MG63 (cell line): ENCODE measurements around the gene TENM4. TPM values are rescaled to one million over a fixed set of nuclear protein-coding genes. Genes with fewer than 3 reads are reported as not detected.

Experiments used
- DNase-seq: peaks from one replicate; pipeline ENCODE4 v3.0.0-alpha.2; 2020
- H3K27me3 ChIP-seq: fragments of 250-450 bp; sonication (Bioruptor Pico); 2 replicates; pipeline ENCODE4 v1.5.1; 2020; ENCODE audit warnings: mild to moderate bottlenecking, moderate library complexity
- H3K36me3 ChIP-seq: fragments of 250-450 bp; sonication (Bioruptor Pico); 2 replicates; pipeline ENCODE4 v1.5.1; 2020; ENCODE audit warnings: mild to moderate bottlenecking, moderate library complexity
- H3K4me3 ChIP-seq: fragments of 250-450 bp; sonication (Bioruptor Pico); 2 replicates; pipeline ENCODE4 v1.5.1; 2020; ENCODE audit warnings: mild to moderate bottlenecking, moderate library complexity
- H3K9me3 ChIP-seq: fragments of 250-450 bp; sonication (Bioruptor Pico); 2 replicates; pipeline ENCODE4 v1.5.1; 2020; ENCODE audit warnings: mild to moderate bottlenecking, moderate library complexity
- total RNA-seq: library from RNA; depleted of rRNA; stranded (reverse); fragments of >200 nt; shearing (Covaris generic); gene quantifications from 2 replicates; pipeline ENCODE4 v1.2.3, GENCODE V29; 2014; ENCODE audit warnings: low replicate concordance

TENM4 gene
- total RNA-seq, 1 experiment from 2014 or later: not detected

DNA sequence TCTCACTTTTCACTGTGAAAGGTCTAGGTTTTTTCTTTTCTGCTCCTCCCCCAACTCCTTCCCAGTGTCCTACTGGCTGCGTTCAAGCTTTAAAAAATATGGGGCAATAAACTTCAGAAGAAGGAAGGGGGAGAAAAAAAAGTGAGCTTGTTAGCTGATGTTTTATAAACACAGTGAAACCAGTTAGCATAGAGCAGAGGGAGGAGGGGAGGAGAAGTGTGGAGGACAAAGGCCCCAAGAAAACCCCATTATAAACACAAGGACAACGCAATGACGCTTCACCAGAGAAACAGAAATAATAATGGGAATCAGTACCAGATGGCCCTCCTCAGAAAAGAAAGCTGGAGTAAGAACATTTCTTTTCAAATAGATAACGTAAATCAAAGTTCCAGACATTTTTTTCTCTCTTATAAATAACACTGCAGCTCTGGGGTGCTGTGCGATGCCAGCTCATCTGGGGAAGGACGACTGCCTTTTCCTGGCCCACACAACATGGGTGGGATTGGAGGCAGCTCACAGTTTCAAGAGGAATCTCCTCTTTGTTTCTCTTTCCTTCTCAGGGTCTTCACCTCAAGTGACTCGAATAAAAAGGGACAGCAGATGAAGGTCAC, 630.8 kb downstream of the TENM4 start:
- Histone ChIP-seq H3K27me3 (no peaks in the 10 kb centered on the region), H3K4me3 (no peak overlapping the region), H3K9me3 (no peaks in the 10 kb centered on the region), H3K36me3 (no peaks in the 10 kb centered on the region)
- DNase-seq: no peak

DNA sequence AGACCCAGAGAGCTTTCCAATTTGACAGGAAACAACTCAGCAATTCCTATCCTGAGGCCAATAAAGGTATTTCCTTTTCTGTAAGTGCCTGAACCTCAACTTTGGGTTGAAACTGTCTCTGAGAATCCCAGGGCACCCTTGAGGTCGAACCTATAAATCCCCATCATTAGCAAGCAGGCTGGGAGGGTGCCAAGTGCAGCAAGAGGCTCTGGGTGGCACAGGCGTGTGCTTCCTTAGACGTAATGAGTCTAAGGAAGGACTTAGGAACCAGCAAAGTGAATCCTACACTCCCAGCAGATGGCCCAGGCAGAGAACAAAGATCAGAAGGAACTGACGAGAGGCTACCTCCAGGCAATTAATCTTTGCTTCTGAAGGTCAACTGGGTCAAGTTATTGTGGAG, 631.9 kb downstream of the TENM4 start:
- DNase-seq: no peak
- H3K4me3 ChIP-seq: no peak overlapping the region
- no peaks in the 10 kb centered on the region for H3K36me3 ChIP-seq
- H3K9me3 ChIP-seq: no peaks in the 10 kb centered on the region
- no peaks in the 10 kb centered on the region for H3K27me3 ChIP-seq

DNA sequence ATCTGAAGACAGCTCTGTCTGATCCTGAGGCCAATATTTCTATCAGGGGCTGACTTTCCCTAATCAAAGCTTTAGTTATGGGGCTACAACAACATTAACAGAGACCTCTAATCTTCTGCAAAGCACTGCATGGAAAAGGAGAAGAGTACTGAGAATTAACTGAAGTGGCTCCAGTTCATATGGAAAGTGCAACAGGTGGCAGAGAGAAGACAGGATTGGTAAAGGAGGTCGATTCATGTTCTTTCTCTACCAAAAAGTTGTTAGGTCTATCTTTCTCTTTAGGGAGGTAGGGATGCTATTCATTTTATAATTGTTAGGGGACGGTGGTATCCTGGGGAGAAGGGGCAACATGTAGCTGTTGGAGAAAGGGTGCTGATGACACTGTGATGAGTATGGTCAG, 633.5 kb downstream of the TENM4 start:
- Histone ChIP-seq H3K27me3 (no peaks in the 10 kb centered on the region), H3K4me3 (no peak overlapping the region), H3K9me3 (no peaks in the 10 kb centered on the region), H3K36me3 (no peaks in the 10 kb centered on the region)
- no peak for DNase-seq

DNA sequence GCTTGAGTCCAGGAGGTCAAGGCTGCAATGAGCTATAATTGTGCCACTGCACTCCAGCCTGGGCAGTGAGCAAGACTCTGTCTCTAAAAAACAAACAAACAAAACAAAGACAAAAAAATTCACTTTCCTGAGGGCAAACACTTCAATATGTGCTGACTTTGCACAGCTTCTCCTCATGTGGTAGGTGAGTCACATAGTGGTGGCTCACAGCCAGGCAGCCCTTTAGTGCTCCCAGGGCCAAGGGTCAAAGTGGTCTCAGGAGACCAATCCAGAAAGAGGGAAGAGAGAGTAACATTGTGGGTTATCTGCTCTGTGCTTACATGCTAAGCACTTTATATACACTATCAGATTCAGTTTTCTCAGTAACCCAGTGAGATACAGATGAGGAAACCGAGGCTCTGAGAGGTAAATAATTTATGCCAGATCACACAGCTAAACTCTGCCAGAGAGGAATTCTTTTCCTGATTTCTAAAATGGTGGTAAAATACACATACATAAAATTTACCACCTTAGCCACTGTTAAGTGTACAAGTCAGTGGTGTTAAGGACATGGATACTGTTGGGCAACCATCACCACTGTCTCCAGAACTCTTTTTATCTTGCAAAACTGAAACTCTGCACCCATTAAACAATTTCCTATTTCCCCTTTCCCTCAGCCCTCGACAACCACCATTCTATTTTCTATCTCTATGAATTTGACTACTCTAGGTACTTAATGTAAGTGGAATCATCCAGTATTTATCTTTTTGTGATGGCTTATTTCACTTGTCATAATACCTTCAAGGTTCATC, 634.4 kb downstream of the TENM4 start:
- Histone ChIP-seq H3K36me3 (no peaks in the 10 kb centered on the region), H3K27me3 (no peaks in the 10 kb centered on the region), H3K4me3 (no peak overlapping the region), H3K9me3 (no peaks in the 10 kb centered on the region)
- DNase-seq: no peak

DNA sequence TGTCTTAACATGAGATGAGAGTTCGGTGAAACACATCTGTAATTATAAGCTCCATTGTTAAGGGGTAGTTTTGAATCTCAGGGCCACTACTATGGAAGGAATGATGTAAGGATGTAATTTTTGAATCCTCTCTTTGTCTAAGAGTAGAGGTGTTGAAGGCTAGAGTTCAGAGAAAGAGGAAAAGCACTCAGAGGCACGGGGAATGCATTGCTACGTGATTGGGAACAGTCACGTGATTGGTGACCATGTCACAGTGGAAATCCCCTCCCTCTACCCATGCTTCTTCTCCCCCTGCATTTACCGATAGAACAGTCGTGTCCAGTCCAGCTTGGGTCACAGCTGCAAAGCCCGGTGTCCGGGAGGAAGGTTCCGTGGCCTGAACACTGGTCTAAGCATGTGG, 635.8 kb downstream of the TENM4 start:
- Histone ChIP-seq H3K9me3 (no peaks in the 10 kb centered on the region), H3K27me3 (no peaks in the 10 kb centered on the region), H3K4me3 (no peak overlapping the region), H3K36me3 (no peaks in the 10 kb centered on the region)
- DNase-seq: no peak

DNA sequence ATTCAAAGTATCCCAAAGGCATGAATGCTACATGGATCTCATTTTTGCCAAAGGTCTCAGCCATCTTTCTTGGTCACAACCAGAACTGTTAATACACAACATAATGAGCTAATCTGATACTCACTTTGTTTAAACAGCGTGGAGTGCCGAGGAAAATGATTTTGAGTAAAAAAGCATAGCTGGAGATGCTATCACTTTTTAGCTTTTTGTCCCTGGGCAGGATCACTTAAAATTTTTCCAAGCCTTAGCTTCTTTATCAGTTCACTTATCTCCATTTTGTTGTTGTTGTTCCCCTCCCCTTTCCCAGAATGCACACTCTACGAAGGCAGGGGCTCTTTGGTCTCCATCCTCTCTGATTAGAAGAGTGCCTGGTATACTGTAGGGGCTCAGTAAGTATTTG, 636.8 kb downstream of the TENM4 start:
- no peaks in the 10 kb centered on the region for H3K36me3 ChIP-seq
- no peaks in the 10 kb centered on the region for H3K9me3 ChIP-seq
- no peak overlapping the region for H3K4me3 ChIP-seq
- no peaks in the 10 kb centered on the region for H3K27me3 ChIP-seq
- DNase-seq: no peak

DNA sequence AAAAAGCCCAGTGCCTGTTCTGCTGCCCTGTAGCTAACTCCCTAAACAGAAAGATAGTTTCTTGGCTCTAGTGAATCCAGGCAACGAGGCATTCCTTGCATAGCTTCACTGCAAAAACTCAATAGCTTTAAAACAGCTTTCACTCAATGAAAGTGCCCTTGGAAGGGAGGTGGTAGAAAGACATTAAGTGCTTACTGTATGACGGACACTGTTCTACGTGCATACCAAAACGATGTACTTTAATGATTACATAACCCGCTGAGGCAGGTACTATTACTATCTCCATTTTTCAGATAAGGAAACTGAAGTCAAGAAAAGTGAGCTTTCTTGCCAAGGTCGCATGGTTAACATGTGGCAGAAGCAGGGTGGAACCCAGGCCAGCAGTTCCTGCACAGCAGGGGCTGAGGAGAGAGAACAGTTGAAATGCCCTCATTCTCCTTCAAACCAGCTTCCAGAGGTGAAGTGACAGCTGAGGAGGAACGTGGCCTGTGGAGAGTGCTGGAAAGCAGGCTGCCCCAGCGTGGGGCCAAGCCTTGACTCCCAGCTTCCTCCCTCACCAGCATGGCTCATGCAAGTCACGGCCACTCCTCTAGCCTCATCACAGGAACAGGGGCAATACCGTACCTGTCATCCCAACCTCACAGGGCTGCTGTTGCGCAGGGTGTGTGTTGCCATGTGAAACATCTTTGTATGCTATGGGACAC, 638.6 kb downstream of the TENM4 start:
- H3K9me3 ChIP-seq: no peaks in the 10 kb centered on the region
- peak; percentile 14 for DNase-seq
- H3K27me3 ChIP-seq: no peaks in the 10 kb centered on the region
- H3K4me3 ChIP-seq: no peak overlapping the region
- H3K36me3 ChIP-seq: no peaks in the 10 kb centered on the region

DNA sequence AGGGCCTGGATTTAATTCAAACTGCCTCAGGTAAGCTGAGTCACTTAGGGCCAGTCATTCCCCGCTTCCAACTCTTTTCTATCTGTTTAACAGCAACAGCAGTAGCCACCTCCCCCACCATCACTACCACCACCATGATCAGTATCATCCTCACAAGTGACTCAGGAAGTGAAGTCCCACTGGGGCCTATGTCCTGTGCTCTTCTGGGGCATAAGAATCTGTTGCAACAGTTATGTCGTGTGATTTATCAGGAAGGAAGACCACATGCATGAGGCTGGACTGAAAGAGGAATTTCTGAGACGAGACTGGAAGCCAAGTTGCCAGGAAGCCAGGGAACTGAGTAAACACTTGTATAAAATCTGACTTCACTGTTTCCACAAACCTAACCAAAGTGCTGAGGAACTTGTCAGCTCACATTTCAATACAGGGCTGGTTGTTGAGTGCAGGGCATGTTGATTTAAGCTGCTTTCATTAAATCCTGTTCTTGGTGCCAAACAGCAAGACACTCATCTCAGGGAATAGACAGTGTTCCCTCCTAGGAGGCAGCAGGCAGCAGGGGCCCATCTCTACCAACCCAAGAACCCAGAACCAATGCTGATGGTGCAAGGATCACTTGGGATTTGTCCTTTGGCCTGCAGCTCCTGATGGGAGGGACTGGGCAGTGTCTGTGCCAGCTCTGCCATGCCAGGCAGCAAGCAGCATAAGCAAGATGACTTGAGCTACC, 639.5 kb downstream of the TENM4 start:
- Histone ChIP-seq H3K36me3 (no peaks in the 10 kb centered on the region), H3K4me3 (no peak overlapping the region), H3K27me3 (no peaks in the 10 kb centered on the region), H3K9me3 (no peaks in the 10 kb centered on the region)
- DNase-seq: peak; percentile 75

DNA sequence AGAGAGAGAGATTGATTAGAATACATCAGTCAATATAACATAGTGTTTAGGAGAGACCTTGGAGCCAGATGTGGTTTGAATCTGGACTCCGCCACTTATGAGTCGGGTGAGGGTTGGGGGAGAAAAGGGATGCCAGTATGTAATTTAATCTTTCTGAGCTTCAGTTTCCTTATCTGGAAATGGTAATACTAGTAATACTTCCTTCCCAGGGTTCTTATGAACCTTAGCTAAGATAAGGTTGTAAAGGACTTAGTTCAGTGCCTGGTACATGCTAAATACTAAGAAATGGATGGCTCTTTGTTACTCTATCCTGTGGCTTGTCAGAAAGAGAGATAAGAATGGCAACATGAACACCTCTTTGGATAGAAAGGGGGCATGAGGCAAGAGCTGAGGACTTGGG, 640.1 kb downstream of the TENM4 start:
- Histone ChIP-seq H3K9me3 (no peaks in the 10 kb centered on the region), H3K4me3 (no peak overlapping the region), H3K36me3 (no peaks in the 10 kb centered on the region), H3K27me3 (no peaks in the 10 kb centered on the region)
- DNase-seq: no peak

DNA sequence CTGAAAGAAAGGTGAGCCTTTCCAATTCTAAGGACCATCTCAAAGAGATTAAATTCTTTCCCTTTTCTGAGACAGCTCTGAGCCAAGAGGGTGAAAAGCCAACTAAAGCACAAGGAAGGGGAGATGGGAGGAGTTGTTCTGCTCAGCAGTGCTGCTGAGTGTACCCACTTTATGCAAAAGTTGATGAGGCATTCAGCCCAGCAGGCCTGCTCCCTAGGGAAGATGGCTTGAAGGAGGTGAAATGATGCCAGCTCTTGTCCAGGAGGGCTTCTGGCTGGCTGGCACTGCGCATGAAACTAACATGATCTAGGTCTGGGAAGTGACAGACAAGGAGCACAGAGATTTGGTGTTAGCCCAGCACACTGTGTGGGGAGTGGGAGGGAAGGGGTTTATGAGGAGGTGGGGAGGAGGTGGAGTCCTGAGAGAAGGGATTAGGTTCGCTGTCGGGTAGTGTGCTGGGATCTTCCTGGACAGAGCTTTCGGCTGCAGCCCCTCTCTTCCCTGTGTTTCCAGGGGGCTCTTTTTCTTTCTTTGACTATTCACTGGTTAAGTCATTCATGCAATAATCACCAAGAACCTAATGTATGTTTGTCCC, 640.6 kb downstream of the TENM4 start:
- DNase-seq: peak; percentile 19
- Histone ChIP-seq H3K36me3 (no peaks in the 10 kb centered on the region), H3K4me3 (no peak overlapping the region), H3K9me3 (no peaks in the 10 kb centered on the region), H3K27me3 (no peaks in the 10 kb centered on the region)

DNA sequence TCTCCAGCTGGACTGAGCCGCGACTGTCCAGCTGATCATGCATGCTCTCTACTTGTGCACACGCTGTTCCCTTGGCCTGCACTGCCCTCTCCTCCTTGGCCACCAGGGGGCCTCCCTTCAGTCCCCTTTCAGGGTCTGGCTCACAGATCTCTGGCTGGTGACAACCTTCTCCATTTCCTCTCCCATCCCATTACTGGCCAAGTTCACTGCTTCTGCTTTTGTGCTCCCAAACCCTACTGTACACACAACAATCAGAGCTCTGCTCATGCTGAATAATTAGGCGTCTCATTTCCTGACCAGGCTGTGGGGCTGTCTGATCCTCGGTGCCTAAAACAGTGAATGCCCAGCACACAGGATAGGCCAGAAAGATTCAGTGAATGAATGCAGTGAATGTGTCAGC, 642.2 kb downstream of the TENM4 start:
- H3K36me3 ChIP-seq: no peaks in the 10 kb centered on the region
- DNase-seq: peak; percentile 62
- H3K27me3 ChIP-seq: no peaks in the 10 kb centered on the region
- H3K4me3 ChIP-seq: no peak overlapping the region
- no peaks in the 10 kb centered on the region for H3K9me3 ChIP-seq

DNA sequence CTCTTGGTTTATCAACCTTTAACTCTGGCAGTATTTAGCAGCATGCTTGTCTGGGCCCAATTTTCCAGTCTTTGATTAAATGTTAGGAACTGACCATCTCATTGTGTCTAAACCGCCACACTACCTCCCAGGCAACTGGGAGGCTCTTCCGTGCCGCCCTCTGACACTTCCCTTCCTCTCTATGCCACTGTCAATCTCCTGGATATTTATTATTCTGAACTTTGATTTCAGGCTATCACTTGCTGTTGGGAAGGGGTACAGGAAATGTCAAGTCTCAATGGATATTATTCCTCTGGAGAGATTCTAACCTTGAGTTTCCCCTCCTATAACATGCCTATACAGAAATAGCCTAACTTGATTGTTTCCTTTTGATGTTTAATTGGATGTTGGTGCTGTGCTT, 643.3 kb downstream of the TENM4 start:
- DNase-seq: no peak
- Histone ChIP-seq H3K36me3 (no peaks in the 10 kb centered on the region), H3K4me3 (no peak overlapping the region), H3K9me3 (no peaks in the 10 kb centered on the region), H3K27me3 (no peaks in the 10 kb centered on the region)

DNA sequence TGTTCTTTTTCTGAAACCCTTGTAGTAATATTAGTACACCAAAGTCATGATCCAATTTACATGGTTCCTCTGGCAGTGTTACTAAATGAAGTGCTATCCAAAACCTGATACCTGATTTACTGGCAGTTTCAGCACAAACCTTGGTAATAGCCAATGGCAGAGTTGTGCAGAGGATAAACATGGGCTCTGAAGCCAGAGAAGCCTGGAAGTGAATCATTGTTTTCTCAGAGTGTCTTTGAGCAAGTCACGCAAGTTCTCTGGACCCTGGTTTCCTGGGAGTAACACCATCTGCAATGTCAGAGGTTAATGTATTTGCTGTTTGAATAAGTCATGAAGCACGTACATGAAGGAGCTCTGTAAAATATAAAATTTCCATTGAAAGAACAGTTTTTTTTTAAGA, 643.9 kb downstream of the TENM4 start:
- no peaks in the 10 kb centered on the region for H3K9me3 ChIP-seq
- no peaks in the 10 kb centered on the region for H3K36me3 ChIP-seq
- no peaks in the 10 kb centered on the region for H3K27me3 ChIP-seq
- H3K4me3 ChIP-seq: no peak overlapping the region
- peak; percentile 40 for DNase-seq

DNA sequence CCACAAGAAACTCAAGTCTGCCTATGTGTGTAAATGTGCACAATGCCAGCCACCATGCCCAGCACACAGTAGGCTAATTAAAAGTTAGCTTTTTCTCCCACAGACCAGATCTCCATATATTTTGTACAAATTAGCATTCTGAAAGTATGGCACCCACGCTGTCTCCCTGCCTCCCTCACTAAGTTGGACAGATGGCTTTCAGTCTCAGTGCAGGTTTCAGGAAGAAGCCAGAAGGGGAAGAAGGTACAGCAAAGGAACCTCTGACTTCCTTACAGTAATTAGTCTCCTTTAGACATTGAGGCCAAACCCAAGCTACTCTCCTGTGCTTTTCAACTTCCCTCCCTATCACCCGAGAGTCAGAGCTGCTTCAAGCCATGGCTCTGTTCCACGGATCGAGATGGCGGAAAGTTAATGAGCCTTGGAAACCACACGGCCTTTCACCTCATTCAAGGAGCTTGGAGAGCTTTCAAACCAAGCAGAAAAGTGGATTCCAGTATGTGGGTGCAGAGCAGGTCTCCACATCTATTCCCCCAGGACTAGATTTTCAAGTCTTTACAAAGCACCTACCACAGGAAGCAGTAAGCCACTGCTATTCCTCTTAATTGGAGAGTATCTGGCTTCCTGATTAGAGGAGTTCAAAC, 645.1 kb downstream of the TENM4 start:
- Histone ChIP-seq H3K4me3 (no peak overlapping the region), H3K36me3 (no peaks in the 10 kb centered on the region), H3K27me3 (no peaks in the 10 kb centered on the region), H3K9me3 (no peaks in the 10 kb centered on the region)
- DNase-seq: no peak

DNA sequence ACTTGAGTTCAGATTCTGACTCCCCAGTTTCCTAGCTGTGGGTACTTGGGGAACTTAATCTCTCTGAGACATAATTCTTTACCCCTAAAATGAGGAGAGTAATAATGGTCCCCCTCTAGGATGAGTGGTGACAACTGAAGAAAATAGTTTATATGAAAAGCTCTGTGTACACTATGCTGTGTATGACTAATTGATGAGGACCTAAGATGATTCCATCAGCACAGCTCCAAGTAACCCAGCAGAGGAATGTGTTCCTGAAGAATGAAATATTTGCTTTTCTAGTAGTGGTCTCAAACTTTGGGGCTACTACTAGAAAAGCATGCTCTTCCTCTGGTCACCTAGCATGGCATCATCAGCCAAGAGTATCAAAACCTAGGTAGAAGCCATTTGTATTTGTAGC, 648.9 kb downstream of the TENM4 start:
- H3K36me3 ChIP-seq: no peaks in the 10 kb centered on the region
- DNase-seq: no peak
- H3K9me3 ChIP-seq: no peaks in the 10 kb centered on the region
- H3K4me3 ChIP-seq: no peak overlapping the region
- H3K27me3 ChIP-seq: no peaks in the 10 kb centered on the region

DNA sequence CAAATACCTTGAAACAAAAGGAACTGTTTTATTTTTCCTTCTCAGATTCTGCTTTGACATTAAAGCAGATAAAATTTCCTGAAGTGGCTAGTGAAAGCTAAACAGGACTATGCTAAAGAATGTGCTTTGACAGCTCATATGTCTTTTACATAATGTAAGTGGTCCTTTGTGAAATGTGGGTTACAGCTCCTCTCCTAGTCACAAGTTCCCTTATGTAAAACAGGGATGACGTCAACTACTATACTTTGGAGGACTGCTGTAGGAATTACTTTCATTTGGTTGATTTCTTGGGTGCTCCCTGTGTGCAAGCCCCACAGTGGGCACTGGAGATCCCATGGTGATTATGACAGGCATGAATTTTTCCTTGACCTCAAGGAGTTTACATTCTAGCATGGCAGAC, 649.6 kb downstream of the TENM4 start:
- Histone ChIP-seq H3K4me3 (no peak overlapping the region), H3K9me3 (no peaks in the 10 kb centered on the region), H3K27me3 (no peaks in the 10 kb centered on the region), H3K36me3 (no peaks in the 10 kb centered on the region)
- no peak for DNase-seq
